GM12874 (cell line): ENCODE data around the gene MIGA1.

Source experiments
- CTCF ChIP-seq: IDR thresholded peaks from 2 replicates; pipeline ENCODE4 v1.5.1; 2011; ENCODE audit warnings: low read depth, mild to moderate bottlenecking, control low read depth, low read length, moderate library complexity; ENCODE audit not compliant: insufficient read depth

MIGA1 gene

GRCh38 chr1:77776007-77776700 is 3.3 kb upstream of the MIGA1 start:
- TF ChIP-seq CTCF, result no peak

GRCh38 chr1:77781683-77782082 is 2.2 kb downstream of the MIGA1 start:
- no peak for TF ChIP-seq CTCF

- no peak for TF ChIP-seq CTCF
Observed at GRCh38 chr1:77783141-77783540, 3.7 kb downstream of the MIGA1 start.

- no peak for TF ChIP-seq CTCF
Observed at GRCh38 chr1:77794550-77794949, 15.1 kb downstream of the MIGA1 start.

GRCh38 chr1:77796695-77797405 is 17.4 kb downstream of the MIGA1 start:
- no peak for TF ChIP-seq CTCF

GRCh38 chr1:77797991-77798390 is 18.5 kb downstream of the MIGA1 start:
- no peak for TF ChIP-seq CTCF

GRCh38 chr1:77802026-77802425 is 22.6 kb downstream of the MIGA1 start:
- TF ChIP-seq CTCF, result no peak
